ENCODE measurements around the gene TBRG4.
"Not testable (repeated sequence)": the region's sequence is repeated elsewhere in the genome, so short reads cannot be mapped to it uniquely, and the experiment has no call there.

Gene TBRG4

GRCh38 chr7:45118889-45119331 is 7.4 kb upstream of the TBRG4 start:
- no peak for DNase-seq

GRCh38 chr7:45118292-45118691 is 6.8 kb upstream of the TBRG4 start:
- DNase-seq, result no peak

- no peak for DNase-seq
Observed at GRCh38 chr7:45117582-45117981, 6.1 kb upstream of the TBRG4 start.

- DNase-seq, result no peak
Observed at GRCh38 chr7:45116048-45116447, 4.6 kb upstream of the TBRG4 start.

GRCh38 chr7:45114926-45115325 is 3.4 kb upstream of the TBRG4 start:
- DNase-seq, result no peak

- DNase-seq, result not testable (repeated sequence)
Observed at GRCh38 chr7:45114257-45114656, 2.8 kb upstream of the TBRG4 start.

GRCh38 chr7:45112648-45113047 is 1.2 kb upstream of the TBRG4 start:
- no peak for DNase-seq

GRCh38 chr7:45108863-45109262 is 2.6 kb downstream of the TBRG4 start:
- DNase-seq, result no peak

GRCh38 chr7:45107356-45107755 is 4.1 kb downstream of the TBRG4 start:
- no peak for DNase-seq

- no peak for DNase-seq
Observed at GRCh38 chr7:45106820-45107219, 4.7 kb downstream of the TBRG4 start.

- no peak for DNase-seq
Observed at GRCh38 chr7:45105588-45106188, 5.8 kb downstream of the TBRG4 start.

- DNase-seq, result no peak
Observed at GRCh38 chr7:45104844-45105587, 6.5 kb downstream of the TBRG4 start.

GRCh38 chr7:45103958-45104843 is 7.3 kb downstream of the TBRG4 start:
- DNase-seq, result no peak

GRCh38 chr7:45102785-45103712 is 8.4 kb downstream of the TBRG4 start:
- no peak for DNase-seq

- no peak for DNase-seq
Observed at GRCh38 chr7:45101748-45102147, 9.7 kb downstream of the TBRG4 start.

GRCh38 chr7:45100761-45101480 is 10.6 kb downstream of the TBRG4 start:
- DNase-seq, result no peak

GRCh38 chr7:45099891-45100760 is 11.4 kb downstream of the TBRG4 start:
- DNase-seq, result no peak

- no peak for DNase-seq
Observed at GRCh38 chr7:45098983-45099839, 12.3 kb downstream of the TBRG4 start.

GRCh38 chr7:45092931-45093235 is 18.6 kb downstream of the TBRG4 start:
- no peak for DNase-seq

All from right kidney (tissue), 1 donor.